Activated T-cell treated with anti-CD3 and anti-CD28 coated beads, Interleukin-2, amount 50 U/mL, for 48 hours (primary cell): ENCODE results near the gene FURIN.
"Not testable (repeated sequence)": the region's sequence is repeated elsewhere in the genome, so short reads cannot be mapped to it uniquely, and the experiment has no call there.

Source experiments
- DNase-seq, 2 experiments: peaks; one replicate each; pipeline ENCODE4 v3.0.0-alpha.2; 2020

FURIN gene

GRCh38 chr15:90871139-90871715 is 2.8 kb downstream of the FURIN start:
- DNase-seq, result peak; percentile 65 to 70

- peak; percentile 68 to 72 for DNase-seq
Measured at GRCh38 chr15:90871716-90872485, 3.5 kb downstream of the FURIN start.

- DNase-seq, result peak; percentile 82 to 84
Measured at GRCh38 chr15:90872486-90873184, 4.2 kb downstream of the FURIN start.

- no peak for DNase-seq
Measured at GRCh38 chr15:90873488-90873997, 5.2 kb downstream of the FURIN start.

- DNase-seq, result no peak
Measured at GRCh38 chr15:90873998-90874605, 5.7 kb downstream of the FURIN start.

- not testable (repeated sequence) for DNase-seq
Measured at GRCh38 chr15:90874986-90875385, 6.6 kb downstream of the FURIN start.

- DNase-seq, result no peak
Measured at GRCh38 chr15:90875549-90875981, 7.2 kb downstream of the FURIN start.

GRCh38 chr15:90876046-90876445 is 7.7 kb downstream of the FURIN start:
- DNase-seq, result no peak

GRCh38 chr15:90876512-90877170 is 8.3 kb downstream of the FURIN start:
- DNase-seq, result no peak

GRCh38 chr15:90877315-90877714 is 8.9 kb downstream of the FURIN start:
- DNase-seq, result no peak

- no peak for DNase-seq
Measured at GRCh38 chr15:90877996-90878395, 9.6 kb downstream of the FURIN start.

- DNase-seq, result no peak
Measured at GRCh38 chr15:90878660-90879059, 10.3 kb downstream of the FURIN start.

GRCh38 chr15:90879730-90880366 is 11.5 kb downstream of the FURIN start:
- DNase-seq, result no peak

GRCh38 chr15:90880381-90881145 is 12.2 kb downstream of the FURIN start:
- DNase-seq, result no peak

GRCh38 chr15:90881181-90881977 is 13.0 kb downstream of the FURIN start:
- no peak for DNase-seq

GRCh38 chr15:90881978-90882721 is 13.8 kb downstream of the FURIN start:
- no peak for DNase-seq

GRCh38 chr15:90882781-90883525 is 14.6 kb downstream of the FURIN start:
- DNase-seq, result no peak

- peak in 1 of 2 experiments; percentile 48 for DNase-seq
Measured at GRCh38 chr15:90883526-90883975, 15.2 kb downstream of the FURIN start.
